Epithelial cell of proximal tubule (primary cell): Measurements from ENCODE around the gene DLG3. TPM values are rescaled to one million over a fixed set of nuclear protein-coding genes. Genes with fewer than 3 reads are reported as not detected.

ENCODE experiments used
- DNase-seq: peaks from one replicate; pipeline ENCODE4 v3.0.0-alpha.2; 2011; ENCODE audit warnings: low read depth
- H3K4me3 ChIP-seq: 2 replicates; pipeline ENCODE4 v1.5.1; 2011; ENCODE audit warnings: low read depth, mild to moderate bottlenecking, low read length
- CTCF ChIP-seq: conservative IDR thresholded peaks from 2 replicates; pipeline ENCODE4 v1.5.1; 2012; ENCODE audit warnings: low read depth, mild to moderate bottlenecking, low read length
- total RNA-seq: library from RNA; depleted of rRNA; stranded (reverse); fragments of >200 nt; gene quantifications from 2 replicates; pipeline ENCODE4 v1.2.3, GENCODE V29; 2015

The DLG3 gene
- total RNA-seq, 1 donor from 2014 or later = 28.8 TPM

- TF ChIP-seq CTCF = no peak
- no peak for DNase-seq
- H3K4me3 ChIP-seq = no peak overlapping the region
Measured at GRCh38 chrX:70421618-70422017, 23.0 kb upstream of the DLG3 start.

GRCh38 chrX:70422851-70423341 lies 21.7 kb upstream of the DLG3 start, which contains the start of gene GDPD2:
Gene GDPD2 (plus strand): TSS chrX:70423314. CDS start chrX:70424985, 1,671 bp downstream.
- no peak for DNase-seq
- H3K4me3 ChIP-seq = no peak within 1 kb of the TSS
- peak; percentile 48 for TF ChIP-seq CTCF

GRCh38 chrX:70423936-70424675 lies 20.5 kb upstream of the DLG3 start:
- TF ChIP-seq CTCF = no peak
- H3K4me3 ChIP-seq = no peak overlapping the region

GRCh38 chrX:70424801-70425200 lies 19.8 kb upstream of the DLG3 start:
- DNase-seq = no peak
- H3K4me3 ChIP-seq = no peak overlapping the region
- no peak for TF ChIP-seq CTCF

More at GRCh38 chrX:70423936-70424675, 20.5 kb upstream of the DLG3 start:
- DNase-seq = no peak

- TF ChIP-seq CTCF = no peak
- no peak for DNase-seq
- no peak overlapping the region for H3K4me3 ChIP-seq
Measured at GRCh38 chrX:70426286-70427278, 18.1 kb upstream of the DLG3 start.

- H3K4me3 ChIP-seq = no peak overlapping the region
- DNase-seq = no peak
- no peak for TF ChIP-seq CTCF
Measured at GRCh38 chrX:70427365-70427764, 17.3 kb upstream of the DLG3 start.
